AG08395 (cell line): ENCODE results near the gene SGCD.

Experiments used
- DNase-seq: peaks from one replicate; pipeline ENCODE4 v3.0.0; 2012; ENCODE audit warnings: mixed read lengths, low spot score

SGCD gene

GRCh38 chr5:156695774-156696173 is 368.8 kb downstream of the SGCD start:
- no peak for DNase-seq

- no peak for DNase-seq
These were observed 371.4 kb downstream of the SGCD start for GRCh38 chr5:156698323-156698722.

- no peak for DNase-seq
These were observed 372.2 kb downstream of the SGCD start for GRCh38 chr5:156699147-156699546.

GRCh38 chr5:156704139-156704538 is 377.2 kb downstream of the SGCD start:
- DNase-seq, result no peak

GRCh38 chr5:156706631-156707030 is 379.7 kb downstream of the SGCD start:
- no peak for DNase-seq

GRCh38 chr5:156707750-156708149 is 380.8 kb downstream of the SGCD start:
- DNase-seq, result no peak

- peak; percentile 48 for DNase-seq
These were observed 388.3 kb downstream of the SGCD start for GRCh38 chr5:156715287-156715686.

- DNase-seq, result no peak
These were observed 389.8 kb downstream of the SGCD start for GRCh38 chr5:156716591-156717380.

- no peak for DNase-seq
These were observed 392.0 kb downstream of the SGCD start for GRCh38 chr5:156718985-156719384.

GRCh38 chr5:156722358-156722757 is 395.4 kb downstream of the SGCD start:
- no peak for DNase-seq

- no peak for DNase-seq
These were observed 408.5 kb downstream of the SGCD start for GRCh38 chr5:156735477-156735876.

GRCh38 chr5:156741516-156741915 is 414.6 kb downstream of the SGCD start:
- DNase-seq, result no peak

GRCh38 chr5:156753846-156754245 is 426.9 kb downstream of the SGCD start:
- no peak for DNase-seq

GRCh38 chr5:156755421-156756087 is 428.6 kb downstream of the SGCD start:
- DNase-seq, result peak; percentile 7

- DNase-seq, result no peak
These were observed 431.2 kb downstream of the SGCD start for GRCh38 chr5:156758011-156758791.

- DNase-seq, result no peak
These were observed 432.2 kb downstream of the SGCD start for GRCh38 chr5:156759156-156759555.

- no peak for DNase-seq
These were observed 435.8 kb downstream of the SGCD start for GRCh38 chr5:156762771-156763170.

- no peak for DNase-seq
These were observed 437.4 kb downstream of the SGCD start for GRCh38 chr5:156764176-156764971.

- DNase-seq, result no peak
These were observed 447.3 kb downstream of the SGCD start for GRCh38 chr5:156774273-156774672.

- no peak for DNase-seq
These were observed 451.3 kb downstream of the SGCD start for GRCh38 chr5:156778139-156778706.

- no peak for DNase-seq
These were observed 451.8 kb downstream of the SGCD start for GRCh38 chr5:156778752-156779151.

GRCh38 chr5:156779436-156779835 is 452.5 kb downstream of the SGCD start:
- DNase-seq, result no peak
